ENCODE measurements around the gene MYO10.
"Not testable (repeated sequence)": the region's sequence is repeated elsewhere in the genome, so short reads cannot be mapped to it uniquely, and the experiment has no call there.

Gene MYO10

DNA sequence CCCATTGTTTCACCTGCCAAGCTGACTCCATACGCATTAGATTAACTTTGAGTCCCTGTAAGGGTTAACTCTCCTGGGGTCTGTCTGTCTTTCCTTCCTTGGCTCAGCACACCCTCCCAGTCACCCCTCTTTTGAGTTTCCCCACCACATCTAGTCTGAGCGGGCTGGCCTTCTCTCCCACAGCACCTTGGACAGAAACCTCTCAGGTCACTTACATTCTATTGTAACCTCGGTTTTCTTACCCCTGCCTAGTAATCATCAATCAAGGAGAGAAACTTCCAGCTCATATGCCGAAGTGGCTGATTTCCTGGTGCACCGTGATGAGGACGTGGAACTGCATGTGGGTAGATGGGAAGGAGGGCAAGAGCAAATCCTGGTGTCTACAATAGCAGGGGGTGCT, 102.1 kb downstream of the MYO10 start:
- H3K4me1 ChIP-seq (ENCODE audit: control insufficient read depth in 1 of 2, insufficient read depth in 2 of 2, low read length in 2 of 2), result no peaks in the 10 kb centered on the region
- H3K36me3 ChIP-seq (ENCODE audit: control insufficient read depth in 1 of 2, insufficient read depth in 2 of 2, low read length in 2 of 2), result no peaks in the 10 kb centered on the region
- H3K4me3 ChIP-seq (ENCODE audit: low read depth in 1 of 2, low read length in 2 of 2), result no peak overlapping the region
- H3K9me3 ChIP-seq (ENCODE audit: control insufficient read depth in 1 of 2, low read length in 2 of 2), result no peaks in the 10 kb centered on the region
- H3K27me3 ChIP-seq (ENCODE audit: low read depth, low read length), result no peaks in the 10 kb centered on the region
- H3K27ac ChIP-seq (ENCODE audit: low read length), result no peak overlapping the region

DNA sequence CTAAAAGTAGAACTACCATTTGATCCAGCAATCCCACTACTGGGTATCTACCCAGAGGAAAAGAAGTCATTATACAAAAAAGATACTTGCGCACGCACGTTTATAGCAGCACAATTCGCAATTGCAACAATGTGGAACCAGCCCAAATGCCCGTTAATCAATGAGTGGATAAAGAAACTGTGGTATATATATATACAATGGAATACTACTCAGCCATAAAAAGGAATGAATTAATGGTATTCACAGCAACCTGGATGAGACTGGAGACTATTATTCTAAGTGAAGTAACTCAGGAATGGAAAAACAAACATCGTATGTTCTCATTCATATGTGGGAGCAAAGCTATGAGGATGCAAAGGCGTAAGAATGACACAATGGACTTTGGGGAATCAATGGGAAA, 104.8 kb downstream of the MYO10 start:
- not testable (repeated sequence) for H3K27me3 ChIP-seq (ENCODE audit: low read depth, low read length); H3K9me3 ChIP-seq (ENCODE audit: control insufficient read depth in 1 of 2, low read length in 2 of 2); H3K27ac ChIP-seq (ENCODE audit: low read length); H3K36me3 ChIP-seq (ENCODE audit: control insufficient read depth in 1 of 2, insufficient read depth in 2 of 2, low read length in 2 of 2); H3K4me1 ChIP-seq (ENCODE audit: control insufficient read depth in 1 of 2, insufficient read depth in 2 of 2, low read length in 2 of 2); H3K4me3 ChIP-seq (ENCODE audit: low read depth in 1 of 2, low read length in 2 of 2)

DNA sequence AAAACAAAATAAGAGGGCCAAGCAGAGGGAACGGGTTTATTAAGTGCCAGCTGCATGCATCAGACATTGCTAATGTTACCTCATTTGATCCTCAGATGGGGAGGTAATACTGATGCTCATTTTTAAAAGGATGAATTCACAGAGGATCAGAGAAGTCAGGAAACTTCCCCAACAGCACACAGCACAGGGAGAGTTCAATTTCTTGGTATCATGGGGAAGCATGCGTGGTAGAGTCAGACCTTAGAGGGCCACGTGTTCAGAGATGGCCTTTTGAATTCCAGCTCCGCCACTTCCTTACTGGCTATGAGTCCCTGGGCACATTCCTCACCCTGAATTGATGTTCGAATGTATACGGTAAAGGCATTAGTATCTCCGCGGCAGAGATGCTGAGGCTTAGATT, 108.3 kb downstream of the MYO10 start:
- Histone ChIP-seq H3K4me1 (ENCODE audit: control insufficient read depth in 1 of 2, insufficient read depth in 2 of 2, low read length in 2 of 2) (no peaks in the 10 kb centered on the region), H3K27ac (ENCODE audit: low read length) (no peak overlapping the region), H3K36me3 (ENCODE audit: control insufficient read depth in 1 of 2, insufficient read depth in 2 of 2, low read length in 2 of 2) (no peaks in the 10 kb centered on the region), H3K27me3 (ENCODE audit: low read depth, low read length) (no peaks in the 10 kb centered on the region), H3K4me3 (ENCODE audit: low read depth in 1 of 2, low read length in 2 of 2) (no peak overlapping the region), H3K9me3 (ENCODE audit: control insufficient read depth in 1 of 2, low read length in 2 of 2) (no peaks in the 10 kb centered on the region)

DNA sequence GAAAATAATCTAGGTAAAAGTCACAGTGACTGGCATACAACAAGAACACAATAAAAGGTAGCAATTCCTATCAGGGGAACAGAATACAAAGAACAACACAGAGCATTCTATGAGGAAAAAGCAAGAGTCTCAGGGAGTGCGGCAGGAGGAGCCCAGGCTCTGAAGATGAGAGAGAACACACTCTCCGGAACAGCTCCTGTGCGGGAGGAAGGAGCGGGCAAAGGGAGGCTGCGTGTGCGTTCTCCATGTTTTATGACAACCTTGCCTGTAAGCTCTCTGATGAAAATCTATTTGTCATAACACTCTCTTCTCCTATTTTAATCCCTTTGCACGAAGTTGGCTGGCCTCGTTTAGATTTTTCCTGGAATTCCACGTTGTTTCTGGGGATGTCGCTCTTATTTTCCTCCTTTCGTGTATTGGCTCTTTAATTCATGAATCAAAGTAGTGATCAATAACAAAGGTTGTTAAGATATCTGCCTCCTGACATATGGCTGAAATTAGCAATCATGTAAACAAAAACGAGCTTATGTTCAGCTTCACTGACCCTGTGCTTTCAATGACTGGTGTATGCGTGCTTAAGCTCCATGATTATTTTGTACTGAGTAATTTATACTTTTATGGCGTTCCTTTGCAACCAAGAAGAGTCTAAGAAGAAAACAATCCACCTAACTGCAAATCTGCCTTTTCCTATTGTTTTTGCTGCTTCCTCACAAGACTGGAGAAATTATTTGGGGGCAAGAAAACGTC, 109.5 kb downstream of the MYO10 start:
- Histone ChIP-seq H3K27me3 (ENCODE audit: low read depth, low read length) (no peaks in the 10 kb centered on the region), H3K4me1 (ENCODE audit: control insufficient read depth in 1 of 2, insufficient read depth in 2 of 2, low read length in 2 of 2) (no peaks in the 10 kb centered on the region), H3K9me3 (ENCODE audit: control insufficient read depth in 1 of 2, low read length in 2 of 2) (no peaks in the 10 kb centered on the region), H3K4me3 (ENCODE audit: low read depth in 1 of 2, low read length in 2 of 2) (no peak overlapping the region), H3K36me3 (ENCODE audit: control insufficient read depth in 1 of 2, insufficient read depth in 2 of 2, low read length in 2 of 2) (no peaks in the 10 kb centered on the region), H3K27ac (ENCODE audit: low read length) (no peak overlapping the region)

DNA sequence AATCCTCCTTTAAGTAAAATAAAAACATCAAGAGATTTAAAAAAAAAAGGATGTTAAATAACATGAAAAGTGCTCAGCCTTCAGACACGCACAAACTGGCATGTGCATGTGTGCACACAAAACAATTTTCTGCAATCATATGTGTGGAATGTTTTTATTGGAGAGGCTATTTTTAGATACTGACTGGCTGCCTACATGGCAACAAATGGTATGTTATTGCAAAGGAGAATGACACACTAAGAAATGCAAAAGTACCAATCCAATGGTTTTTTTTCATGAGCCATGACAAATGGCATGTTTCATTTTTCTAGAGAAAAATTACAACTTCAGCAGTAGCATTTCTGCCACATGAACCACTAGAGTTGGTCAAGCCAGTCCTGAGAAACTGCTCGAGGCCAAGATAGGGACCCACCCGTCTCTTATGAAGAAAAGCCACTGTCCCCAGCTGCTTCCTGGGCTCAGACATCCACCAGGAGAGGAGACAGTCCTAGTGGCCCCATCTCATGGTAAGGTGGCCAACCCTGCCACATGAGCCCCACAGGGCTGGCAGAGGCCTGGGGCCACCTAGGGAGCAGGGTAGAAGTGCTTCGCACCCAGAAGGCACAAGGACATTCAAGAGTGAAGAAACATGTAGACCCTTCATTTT, 116.4 kb downstream of the MYO10 start:
- no peak overlapping the region for H3K4me3 ChIP-seq (ENCODE audit: low read depth in 1 of 2, low read length in 2 of 2)
- no peak overlapping the region for H3K27ac ChIP-seq (ENCODE audit: low read length)

DNA sequence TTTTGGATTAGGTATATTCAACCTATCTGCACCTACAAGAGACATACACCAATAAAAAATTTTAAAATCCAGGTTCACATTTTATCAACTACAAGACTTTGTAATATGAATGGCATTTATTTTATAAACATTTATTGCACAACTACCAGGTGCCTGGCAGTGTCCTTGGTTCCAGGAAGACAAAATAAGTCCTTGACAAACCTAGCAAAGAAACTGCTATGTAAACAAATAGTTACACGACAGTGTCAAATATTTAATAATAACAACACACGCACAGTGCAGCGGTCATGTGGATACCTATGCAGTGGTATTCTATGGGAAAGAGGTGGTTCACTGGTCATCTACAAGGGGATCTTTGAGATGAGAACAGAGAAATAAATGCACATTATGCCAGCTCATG, 120.7 kb downstream of the MYO10 start:
- Histone ChIP-seq H3K27me3 (ENCODE audit: low read depth, low read length) (no peaks in the 10 kb centered on the region), H3K36me3 (ENCODE audit: control insufficient read depth in 1 of 2, insufficient read depth in 2 of 2, low read length in 2 of 2) (peaks cover 0 to 7% of the 10 kb centered on the region in 2 donors), H3K9me3 (ENCODE audit: control insufficient read depth in 1 of 2, low read length in 2 of 2) (no peaks in the 10 kb centered on the region), H3K4me1 (ENCODE audit: control insufficient read depth in 1 of 2, insufficient read depth in 2 of 2, low read length in 2 of 2) (no peaks in the 10 kb centered on the region), H3K4me3 (ENCODE audit: low read depth in 1 of 2, low read length in 2 of 2) (no peak overlapping the region), H3K27ac (ENCODE audit: low read length) (no peak overlapping the region)

More for the DNA sequence above, 116.4 kb downstream of the MYO10 start:
- no peaks in the 10 kb centered on the region for H3K27me3 ChIP-seq (ENCODE audit: low read depth, low read length)
- H3K9me3 ChIP-seq (ENCODE audit: control insufficient read depth in 1 of 2, low read length in 2 of 2), result no peaks in the 10 kb centered on the region
- no peaks in the 10 kb centered on the region for H3K4me1 ChIP-seq (ENCODE audit: control insufficient read depth in 1 of 2, insufficient read depth in 2 of 2, low read length in 2 of 2)
- H3K36me3 ChIP-seq (ENCODE audit: control insufficient read depth in 1 of 2, insufficient read depth in 2 of 2, low read length in 2 of 2), result peaks cover 0 to 7% of the 10 kb centered on the region in 2 donors

DNA sequence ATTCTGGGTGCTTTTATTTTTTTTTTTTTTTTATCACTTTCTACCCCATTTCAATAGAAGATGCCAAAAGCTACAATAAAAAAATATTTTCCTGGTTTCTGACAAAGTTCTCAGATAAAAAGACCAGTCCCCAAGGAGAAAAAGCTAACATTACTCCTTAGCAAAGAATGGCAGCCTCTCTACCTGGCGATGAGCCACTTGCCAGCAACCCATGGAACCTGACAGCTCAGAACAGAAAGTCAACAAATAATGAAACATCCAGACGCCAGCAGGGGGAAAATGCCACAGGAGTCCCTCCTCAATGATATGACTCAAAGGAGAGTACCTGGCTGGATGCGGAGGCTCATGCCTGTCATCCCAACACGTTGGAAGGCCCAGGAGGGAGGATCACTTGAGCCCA, 123.2 kb downstream of the MYO10 start:
- H3K27ac ChIP-seq (ENCODE audit: low read length), result no peak overlapping the region

DNA sequence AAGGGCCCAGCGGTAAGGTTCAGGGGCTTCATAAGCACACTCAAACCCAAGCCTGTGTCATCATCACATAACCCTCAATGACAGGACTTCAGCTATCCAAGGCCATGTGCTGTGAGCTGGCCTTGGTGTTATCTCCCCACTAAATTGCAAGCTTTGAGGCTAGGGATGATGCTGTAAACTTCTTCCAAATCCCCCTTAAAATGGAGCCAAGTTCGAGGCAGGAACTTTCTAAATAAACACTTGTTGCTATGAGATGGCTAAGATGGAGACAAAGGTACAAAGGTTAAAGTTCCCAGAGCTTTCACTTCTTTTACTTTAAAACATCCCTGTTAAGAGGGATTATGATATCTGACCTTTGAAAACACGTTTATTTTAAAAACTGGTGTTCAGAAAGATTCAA, 123.6 kb downstream of the MYO10 start:
- Histone ChIP-seq H3K4me1 (ENCODE audit: control insufficient read depth in 1 of 2, insufficient read depth in 2 of 2, low read length in 2 of 2) (no peaks in the 10 kb centered on the region), H3K27ac (ENCODE audit: low read length) (no peak overlapping the region), H3K9me3 (ENCODE audit: control insufficient read depth in 1 of 2, low read length in 2 of 2) (no peaks in the 10 kb centered on the region), H3K4me3 (ENCODE audit: low read depth in 1 of 2, low read length in 2 of 2) (no peak overlapping the region), H3K36me3 (ENCODE audit: control insufficient read depth in 1 of 2, insufficient read depth in 2 of 2, low read length in 2 of 2) (peaks cover 0 to 4% of the 10 kb centered on the region in 2 donors), H3K27me3 (ENCODE audit: low read depth, low read length) (no peaks in the 10 kb centered on the region)

More for the DNA sequence above, 123.2 kb downstream of the MYO10 start:
- Histone ChIP-seq H3K4me1 (ENCODE audit: control insufficient read depth in 1 of 2, insufficient read depth in 2 of 2, low read length in 2 of 2) (no peaks in the 10 kb centered on the region), H3K36me3 (ENCODE audit: control insufficient read depth in 1 of 2, insufficient read depth in 2 of 2, low read length in 2 of 2) (peaks cover 0 to 7% of the 10 kb centered on the region in 2 donors), H3K9me3 (ENCODE audit: control insufficient read depth in 1 of 2, low read length in 2 of 2) (no peaks in the 10 kb centered on the region), H3K4me3 (ENCODE audit: low read depth in 1 of 2, low read length in 2 of 2) (no peak overlapping the region), H3K27me3 (ENCODE audit: low read depth, low read length) (no peaks in the 10 kb centered on the region)

DNA sequence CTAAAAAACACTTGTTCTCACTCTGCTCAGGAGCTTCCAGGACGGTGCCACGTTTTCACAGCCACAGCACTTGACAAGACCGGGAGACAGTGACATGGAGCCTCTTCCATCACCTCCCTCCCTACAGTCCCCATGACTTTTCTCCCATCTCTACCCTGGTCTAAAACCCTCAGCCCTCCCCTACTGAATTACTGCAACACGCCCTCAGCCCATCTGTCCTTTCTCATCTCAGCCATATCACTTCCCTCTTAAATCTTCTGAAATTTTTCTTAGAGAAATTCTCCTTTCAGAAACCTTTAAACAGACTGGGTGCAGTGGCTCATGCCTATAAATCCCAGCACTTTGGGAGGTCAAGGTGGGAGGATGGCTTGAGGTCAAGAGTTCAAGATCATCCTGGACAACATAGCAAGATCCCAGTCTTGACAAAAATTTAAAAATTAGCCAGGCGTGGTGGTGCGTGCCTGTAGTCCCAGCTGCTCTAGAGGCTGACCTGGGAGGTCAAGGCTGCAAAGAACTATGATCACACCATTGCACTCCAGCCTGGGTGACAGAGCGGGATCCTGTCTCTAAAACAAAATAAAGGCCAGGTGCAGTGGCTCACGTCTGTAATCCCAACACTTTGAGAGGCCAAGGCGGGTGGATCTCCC, 125.8 kb downstream of the MYO10 start:
- Histone ChIP-seq H3K27ac (ENCODE audit: low read length) (no peak overlapping the region), H3K9me3 (ENCODE audit: control insufficient read depth in 1 of 2, low read length in 2 of 2) (no peaks in the 10 kb centered on the region), H3K27me3 (ENCODE audit: low read depth, low read length) (no peaks in the 10 kb centered on the region), H3K4me1 (ENCODE audit: control insufficient read depth in 1 of 2, insufficient read depth in 2 of 2, low read length in 2 of 2) (no peaks in the 10 kb centered on the region), H3K36me3 (ENCODE audit: control insufficient read depth in 1 of 2, insufficient read depth in 2 of 2, low read length in 2 of 2) (no peaks in the 10 kb centered on the region), H3K4me3 (ENCODE audit: low read depth in 1 of 2, low read length in 2 of 2) (no peak overlapping the region)

DNA sequence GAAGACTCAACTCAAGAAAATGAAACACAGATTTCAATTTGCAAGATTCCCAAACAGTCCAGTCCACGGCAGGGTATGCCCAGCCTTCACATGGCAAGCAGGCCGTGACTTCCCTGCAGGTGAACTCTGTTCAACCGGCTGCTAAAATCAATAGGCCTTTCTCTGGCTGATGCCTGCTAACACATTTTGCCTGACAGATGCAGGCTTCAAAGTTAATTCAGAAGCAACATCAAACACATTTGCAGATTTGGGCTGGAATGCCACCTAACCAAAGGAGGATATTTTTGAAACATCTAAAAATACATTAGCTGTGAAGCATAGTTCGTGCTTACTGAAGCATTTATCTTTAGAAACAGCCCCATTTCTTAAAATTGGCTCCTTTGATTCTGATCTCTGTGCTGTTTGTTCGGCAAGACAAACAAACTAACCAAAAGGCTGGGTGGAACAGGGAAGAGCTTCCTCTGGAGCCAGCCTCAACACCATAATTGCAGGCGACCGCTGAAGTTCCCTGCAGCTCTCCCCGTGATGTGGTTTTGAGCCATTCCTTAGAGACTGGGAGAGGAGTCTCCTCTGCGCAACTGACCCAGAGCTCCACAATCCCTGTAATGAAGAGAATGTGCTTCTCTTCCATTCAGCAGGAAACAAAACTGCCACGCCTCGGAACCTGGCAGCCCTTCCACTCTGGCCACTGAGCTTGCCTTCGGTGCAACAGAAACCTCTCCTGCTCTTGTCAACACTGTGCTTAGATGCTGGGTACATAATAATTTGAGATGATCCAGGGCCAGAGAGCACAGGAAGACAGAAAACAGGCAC, 126.5 kb downstream of the MYO10 start:
- no peak overlapping the region for H3K4me3 ChIP-seq (ENCODE audit: low read depth in 1 of 2, low read length in 2 of 2)
- H3K9me3 ChIP-seq (ENCODE audit: control insufficient read depth in 1 of 2, low read length in 2 of 2), result no peaks in the 10 kb centered on the region

DNA sequence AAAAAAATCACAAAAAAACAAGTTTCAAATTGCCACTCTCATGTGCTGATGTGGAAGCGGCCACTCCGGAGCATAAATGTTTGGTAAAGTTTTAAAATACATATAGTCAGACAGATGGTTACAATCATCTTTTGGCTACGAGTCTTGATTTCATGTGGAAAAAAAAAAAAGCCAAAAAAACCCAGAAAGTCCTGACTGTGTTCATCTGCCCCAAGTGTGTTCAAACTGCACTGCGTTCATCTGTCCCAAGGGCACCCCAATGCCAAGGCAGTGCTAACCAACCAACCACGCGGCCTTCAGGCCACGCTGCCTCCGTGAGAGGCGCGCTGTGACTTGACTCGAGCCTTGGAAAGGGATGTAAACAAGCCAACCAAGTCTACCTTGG, 127.1 kb downstream of the MYO10 start:
- Histone ChIP-seq H3K4me3 (ENCODE audit: low read depth in 1 of 2, low read length in 2 of 2) (no peak overlapping the region), H3K4me1 (ENCODE audit: control insufficient read depth in 1 of 2, insufficient read depth in 2 of 2, low read length in 2 of 2) (no peaks in the 10 kb centered on the region), H3K36me3 (ENCODE audit: control insufficient read depth in 1 of 2, insufficient read depth in 2 of 2, low read length in 2 of 2) (no peaks in the 10 kb centered on the region), H3K27ac (ENCODE audit: low read length) (no peak overlapping the region), H3K27me3 (ENCODE audit: low read depth, low read length) (no peaks in the 10 kb centered on the region), H3K9me3 (ENCODE audit: control insufficient read depth in 1 of 2, low read length in 2 of 2) (no peaks in the 10 kb centered on the region)

More for the DNA sequence above, 126.5 kb downstream of the MYO10 start:
- no peak overlapping the region for H3K27ac ChIP-seq (ENCODE audit: low read length)
- no peaks in the 10 kb centered on the region for H3K4me1 ChIP-seq (ENCODE audit: control insufficient read depth in 1 of 2, insufficient read depth in 2 of 2, low read length in 2 of 2)
- H3K36me3 ChIP-seq (ENCODE audit: control insufficient read depth in 1 of 2, insufficient read depth in 2 of 2, low read length in 2 of 2), result no peaks in the 10 kb centered on the region
- no peaks in the 10 kb centered on the region for H3K27me3 ChIP-seq (ENCODE audit: low read depth, low read length)
